Fibroblast of lung (primary cell): ENCODE measurements around the gene NUBP1. TPM values are rescaled to one million over a fixed set of nuclear protein-coding genes. Genes with fewer than 3 reads are reported as not detected.

Experiments used
- DNase-seq, 2 donors: peaks; one replicate each; pipeline versions ENCODE4 v3.0.0 to v3.0.0-alpha.2; 2010; ENCODE audit warnings: low read depth in 2 of 2
- H2AFZ ChIP-seq: 2 replicates; pipeline ENCODE4 v1.5.1; 2012; ENCODE audit warnings: low read length, control low read depth, inconsistent platforms
- H3K27ac ChIP-seq: 2 replicates; pipeline ENCODE4 v1.5.1; 2011; ENCODE audit warnings: low read length, control low read depth; ENCODE audit not compliant: insufficient read depth
- H3K27me3 ChIP-seq: 2 replicates; pipeline ENCODE4 v1.5.1; 2011; ENCODE audit warnings: mild to moderate bottlenecking, low read length; ENCODE audit not compliant: control insufficient read depth, insufficient read depth
- H3K36me3 ChIP-seq: 2 replicates; pipeline ENCODE4 v1.5.1; 2011; ENCODE audit warnings: low read length; ENCODE audit not compliant: control insufficient read depth, insufficient read depth
- H3K4me1 ChIP-seq: 2 replicates; pipeline ENCODE4 v1.5.1; 2011; ENCODE audit warnings: low read length; ENCODE audit not compliant: control insufficient read depth, insufficient read depth; ENCODE audit errors: extremely low read depth
- H3K4me2 ChIP-seq: 2 replicates; pipeline ENCODE4 v1.5.1; 2011; ENCODE audit warnings: low read length, control low read depth; ENCODE audit not compliant: insufficient read depth; ENCODE audit errors: extremely low read depth
- H3K4me3 ChIP-seq, 4 experiments: fragments of 200-600 bp in 1 of 4; sonication (generic) in 1 of 4; replicated peaks in 1 of 4; 2 replicates each; pipeline ENCODE4 v1.5.1; 2011 to 2016; ENCODE audit warnings: low read length in 4 of 4, low read depth in 3 of 4, mild to moderate bottlenecking in 3 of 4, control low read depth in 2 of 4, inconsistent platforms in 1 of 4, mixed read lengths in 1 of 4; ENCODE audit not compliant: insufficient read depth in 1 of 4; ENCODE audit errors: control extremely low read depth in 1 of 4
- H3K79me2 ChIP-seq: 2 replicates; pipeline ENCODE4 v1.5.1; 2012; ENCODE audit warnings: mild to moderate bottlenecking, low read length, inconsistent platforms; ENCODE audit not compliant: control insufficient read depth, insufficient read depth
- H3K9ac ChIP-seq: 2 replicates; pipeline ENCODE4 v1.5.1; 2011; ENCODE audit warnings: mild to moderate bottlenecking, low read length, control low read depth; ENCODE audit not compliant: insufficient read depth
- H3K9me3 ChIP-seq: 2 replicates; pipeline ENCODE4 v1.5.1; 2012; ENCODE audit warnings: low read depth, low read length; ENCODE audit not compliant: control insufficient read depth, insufficient read depth
- H4K20me1 ChIP-seq: 2 replicates; pipeline ENCODE4 v1.5.1; 2011; ENCODE audit warnings: low read length; ENCODE audit not compliant: control insufficient read depth, insufficient read depth; ENCODE audit errors: extremely low read depth
- CTCF ChIP-seq, 2 donors: IDR thresholded peaks in 1 of 2; conservative IDR thresholded peaks in 1 of 2; 1 replicate in 1 of 2; 2 replicates in 1 of 2; pipeline ENCODE4 v1.5.1; 2011 to 2012; ENCODE audit warnings: low read length in 2 of 2, control low read depth in 1 of 2, inconsistent platforms in 1 of 2, low read depth in 1 of 2, mild to moderate bottlenecking in 1 of 2
- EZH2 ChIP-seq: IDR thresholded peaks from 2 replicates; pipeline ENCODE4 v1.5.1; 2012; ENCODE audit warnings: low read length, control low read depth, mild to moderate bottlenecking; ENCODE audit errors: missing control alignments
- polyA plus RNA-seq, 2 donors: library from polyadenylated mRNA; depleted of rRNA in 1 of 2; stranded (reverse) in 1 of 2; unstranded in 1 of 2; fragments of >200 nt; gene quantifications; 2 replicates each; pipeline ENCODE4 v1.2.1, GENCODE V29; 2011 to 2012; ENCODE audit warnings: missing spikeins in 1 of 2
- total RNA-seq: library from RNA; depleted of rRNA; stranded (reverse); fragments of >200 nt; gene quantifications from 2 replicates; pipeline ENCODE4 v1.2.1, GENCODE V29; 2014

NUBP1 gene
- total and polyA plus RNA-seq, 2 donors (not counting 1 experiment from before 2014, with no cell fraction given): 16.7 to 29.7 TPM

GRCh38 chr16:10809706-10810105 is 66.1 kb downstream of the NUBP1 start:
- Histone ChIP-seq H3K27ac (no peak overlapping the region), H3K4me2 (no peak overlapping the region), H3K27me3 (peaks cover 4% of the 10 kb centered on the region), H2AFZ (no peak overlapping the region), H3K9me3 (no peaks in the 10 kb centered on the region), H4K20me1 (no peaks in the 10 kb centered on the region), H3K36me3 (no peaks in the 10 kb centered on the region), H3K79me2 (no peaks in the 10 kb centered on the region), H3K4me3 (no peak overlapping the region), H3K9ac (no peak overlapping the region), H3K4me1 (no peaks in the 10 kb centered on the region)
- TF ChIP-seq EZH2 (no peak), CTCF (conservative IDR thresholded peaks at IDR 0.05 in 1 of 2, IDR thresholded peaks at IDR 0.05 in 1 of 2; ENCODE audit: low read depth in 1 of 2, low read length in 2 of 2) (no peak)
- DNase-seq: no peak

GRCh38 chr16:10812312-10813098 is 68.9 kb downstream of the NUBP1 start:
- Histone ChIP-seq H3K27me3 (peaks cover 4% of the 10 kb centered on the region), H3K36me3 (no peaks in the 10 kb centered on the region), H3K9ac (no peak overlapping the region), H3K4me3 (no peak overlapping the region), H2AFZ (no peak overlapping the region), H4K20me1 (no peaks in the 10 kb centered on the region), H3K4me1 (no peaks in the 10 kb centered on the region), H3K4me2 (no peak overlapping the region), H3K27ac (no peak overlapping the region), H3K9me3 (no peaks in the 10 kb centered on the region), H3K79me2 (no peaks in the 10 kb centered on the region)
- no peak for DNase-seq
- no peak for TF ChIP-seq EZH2
- no peak for TF ChIP-seq CTCF (conservative IDR thresholded peaks at IDR 0.05 in 1 of 2, IDR thresholded peaks at IDR 0.05 in 1 of 2; ENCODE audit: low read depth in 1 of 2, low read length in 2 of 2)

GRCh38 chr16:10813099-10813455 is 69.4 kb downstream of the NUBP1 start:
- no peak for TF ChIP-seq CTCF (conservative IDR thresholded peaks at IDR 0.05 in 1 of 2, IDR thresholded peaks at IDR 0.05 in 1 of 2; ENCODE audit: low read depth in 1 of 2, low read length in 2 of 2)
- TF ChIP-seq EZH2: no peak
- Histone ChIP-seq H3K4me3 (no peak overlapping the region), H3K4me2 (no peak overlapping the region), H3K27ac (no peak overlapping the region), H3K27me3 (peaks cover 9% of the 10 kb centered on the region), H3K79me2 (no peaks in the 10 kb centered on the region), H4K20me1 (no peaks in the 10 kb centered on the region), H3K9ac (no peak overlapping the region), H3K9me3 (no peaks in the 10 kb centered on the region), H3K4me1 (no peaks in the 10 kb centered on the region), H3K36me3 (no peaks in the 10 kb centered on the region), H2AFZ (no peak overlapping the region)
- no peak for DNase-seq
